Measurements from ENCODE around the gene FLNB.
"Not testable (repeated sequence)": the region's sequence is repeated elsewhere in the genome, so short reads cannot be mapped to it uniquely, and the experiment has no call there.

DNA sequence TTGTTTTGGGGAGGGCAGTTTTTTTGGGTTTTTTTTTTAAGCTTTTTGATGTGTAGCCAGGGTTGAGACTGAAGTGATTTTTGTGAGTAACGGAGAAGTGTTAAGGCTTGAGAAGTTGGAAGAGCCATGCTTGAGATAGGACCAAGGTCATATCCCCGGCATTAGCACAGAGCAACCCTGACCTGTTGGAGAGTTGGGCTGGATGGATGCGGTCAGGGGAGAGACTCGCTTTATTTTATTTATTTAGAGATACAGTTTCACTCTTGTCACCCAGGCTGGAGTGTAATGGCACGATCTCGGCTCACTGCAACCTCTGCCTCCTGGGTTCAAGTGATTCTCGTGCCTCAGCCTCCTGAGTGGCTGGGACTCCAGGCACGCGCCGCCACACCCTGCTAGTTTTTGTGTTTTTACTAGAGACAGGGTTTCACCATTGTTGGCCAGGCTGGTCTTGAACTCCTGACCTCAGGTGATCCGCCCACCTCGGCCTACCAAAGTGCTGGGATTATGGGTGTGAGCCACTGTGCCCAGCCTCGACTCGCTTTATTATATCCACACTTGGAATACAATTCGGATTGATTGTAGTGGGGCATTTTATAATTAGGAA, 43.5 kb downstream of the FLNB start:
- TF ChIP-seq EZH2 (IDR thresholded peaks at IDR 0.05; ENCODE audit: borderline replicate concordance, low read depth, low read length, poor library complexity, severe bottlenecking) = not testable (repeated sequence)
- TF ChIP-seq, protein P1, sequence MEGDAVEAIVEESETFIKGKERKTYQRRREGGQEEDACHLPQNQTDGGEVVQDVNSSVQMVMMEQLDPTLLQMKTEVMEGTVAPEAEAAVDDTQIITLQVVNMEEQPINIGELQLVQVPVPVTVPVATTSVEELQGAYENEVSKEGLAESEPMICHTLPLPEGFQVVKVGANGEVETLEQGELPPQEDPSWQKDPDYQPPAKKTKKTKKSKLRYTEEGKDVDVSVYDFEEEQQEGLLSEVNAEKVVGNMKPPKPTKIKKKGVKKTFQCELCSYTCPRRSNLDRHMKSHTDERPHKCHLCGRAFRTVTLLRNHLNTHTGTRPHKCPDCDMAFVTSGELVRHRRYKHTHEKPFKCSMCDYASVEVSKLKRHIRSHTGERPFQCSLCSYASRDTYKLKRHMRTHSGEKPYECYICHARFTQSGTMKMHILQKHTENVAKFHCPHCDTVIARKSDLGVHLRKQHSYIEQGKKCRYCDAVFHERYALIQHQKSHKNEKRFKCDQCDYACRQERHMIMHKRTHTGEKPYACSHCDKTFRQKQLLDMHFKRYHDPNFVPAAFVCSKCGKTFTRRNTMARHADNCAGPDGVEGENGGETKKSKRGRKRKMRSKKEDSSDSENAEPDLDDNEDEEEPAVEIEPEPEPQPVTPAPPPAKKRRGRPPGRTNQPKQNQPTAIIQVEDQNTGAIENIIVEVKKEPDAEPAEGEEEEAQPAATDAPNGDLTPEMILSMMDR (conservative IDR thresholded peaks at IDR 0.05; ENCODE audit: low read depth, low read length) = not testable (repeated sequence)

Measured in A673 (cell line).